SIG-M5 treated with dmso at 0.1 percent for 504 hours (cell line): ENCODE results near the gene TBC1D3G.
"Not testable (repeated sequence)": the region's sequence is repeated elsewhere in the genome, so short reads cannot be mapped to it uniquely, and the experiment has no call there.

Experiments used
- DNase-seq: peaks from one replicate; lab custom pipeline; 2025; ENCODE audit not compliant: unreplicated experiment; lab: John Stamatoyannopoulos, UW

Gene TBC1D3G

GRCh38 chr17:36323584-36323983 lies at the start of gene TBC1D3G:
TSS of gene TBC1D3G (plus strand) at chr17:36323884. CDS start at chr17:36325412, 1,528 bp downstream.
- DNase-seq, result not testable (repeated sequence)

GRCh38 chr17:36283256-36283655 lies 40.4 kb upstream of the TBC1D3G start:
- DNase-seq, result not testable (repeated sequence)

GRCh38 chr17:36284219-36284618 lies 39.5 kb upstream of the TBC1D3G start:
- not testable (repeated sequence) for DNase-seq

GRCh38 chr17:36289965-36290612 lies 33.6 kb upstream of the TBC1D3G start:
- not testable (repeated sequence) for DNase-seq

- not testable (repeated sequence) for DNase-seq
Observed at GRCh38 chr17:36295161-36295560, 28.5 kb upstream of the TBC1D3G start.

- not testable (repeated sequence) for DNase-seq
Observed at GRCh38 chr17:36315736-36316135, 7.9 kb upstream of the TBC1D3G start.

GRCh38 chr17:36362496-36362895 lies 38.8 kb downstream of the TBC1D3G start:
- DNase-seq, result not testable (repeated sequence)

GRCh38 chr17:36375938-36376337 lies 52.3 kb downstream of the TBC1D3G start:
- DNase-seq, result not testable (repeated sequence)
